ENCODE measurements around the gene CSMD2.

Gene CSMD2

DNA sequence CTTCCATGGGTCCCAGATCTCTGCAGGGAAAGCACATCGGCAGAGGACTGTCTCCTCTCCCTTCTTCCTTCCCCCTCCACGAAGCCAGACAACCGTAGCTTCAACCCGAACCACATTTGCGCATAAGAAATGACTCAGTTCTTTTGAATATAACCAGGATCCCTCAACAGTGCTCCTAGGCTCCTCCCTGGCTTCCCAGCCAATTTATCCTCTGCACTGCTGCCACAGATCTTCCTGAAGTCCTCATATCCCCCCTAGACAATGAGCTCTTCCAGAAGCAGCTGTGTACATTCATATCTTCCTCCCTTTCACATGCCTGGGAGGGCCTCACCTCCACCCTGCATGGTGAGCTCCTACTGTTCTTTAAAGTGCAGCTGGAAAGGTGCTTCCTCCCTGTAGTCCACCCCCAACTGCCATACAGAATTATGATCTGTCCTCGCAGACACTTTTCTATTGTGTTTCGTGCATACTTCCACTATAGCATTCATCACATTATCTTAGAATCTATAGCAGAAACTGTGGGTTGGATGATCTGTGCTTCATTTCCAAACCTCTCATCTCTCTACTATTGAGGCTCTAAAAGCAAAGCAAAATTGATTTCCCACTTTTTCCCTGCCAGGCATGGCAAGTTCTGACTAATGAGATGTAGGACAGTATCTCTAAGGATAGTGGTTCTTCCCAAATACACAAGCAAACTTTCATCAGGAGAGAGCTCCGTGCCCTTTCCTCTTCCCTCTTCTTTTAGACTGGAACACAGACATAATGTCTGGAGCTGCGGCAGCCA, 480.4 kb downstream of the CSMD2 start:
- Histone ChIP-seq H3K9me3 (ENCODE audit: control insufficient read depth in 5 of 5, low read length in 5 of 5) (no peaks in the 10 kb centered on the region), H3K4me3 (ENCODE audit: low read depth in 1 of 5, low read length in 5 of 5) (no peak overlapping the region), H3K27ac (ENCODE audit: low read depth, low read length) (no peak overlapping the region), H3K27me3 (ENCODE audit: control insufficient read depth in 5 of 5, insufficient read depth in 4 of 5, low read length in 5 of 5) (peaks cover 12 to 22% (median 17%) of the 10 kb centered on the region in 5 donors), H3K4me1 (ENCODE audit: control insufficient read depth in 5 of 5, insufficient read depth in 5 of 5, low read length in 5 of 5) (no peaks in the 10 kb centered on the region), H3K36me3 (ENCODE audit: control insufficient read depth in 5 of 5, insufficient read depth in 5 of 5, low read length in 5 of 5) (no peaks in the 10 kb centered on the region), H3K9ac (ENCODE audit: low read length in 5 of 5) (no peak overlapping the region)

DNA sequence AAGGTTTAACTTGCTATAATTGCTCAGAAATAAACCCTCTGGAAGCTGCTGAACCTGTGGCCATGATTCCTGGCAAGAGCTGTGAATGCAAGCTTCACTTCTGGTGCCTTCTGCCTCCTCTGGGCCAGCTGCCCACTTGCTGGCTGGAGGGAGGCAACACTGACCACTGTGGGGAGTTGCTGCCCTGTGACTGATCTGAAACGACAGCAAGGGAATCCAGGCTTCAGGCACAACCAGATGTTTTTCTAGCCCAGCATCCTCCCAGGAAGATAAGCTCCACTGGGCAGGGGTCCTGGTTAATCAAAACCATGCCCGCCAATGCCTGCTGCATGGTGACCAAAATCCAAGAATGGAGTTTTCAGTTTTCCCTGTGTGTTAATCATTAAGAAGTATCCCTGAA, 481.1 kb downstream of the CSMD2 start:
- Histone ChIP-seq H3K9me3 (ENCODE audit: control insufficient read depth in 5 of 5, low read length in 5 of 5) (no peaks in the 10 kb centered on the region), H3K4me3 (ENCODE audit: low read depth in 1 of 5, low read length in 5 of 5) (no peak overlapping the region), H3K9ac (ENCODE audit: low read length in 5 of 5) (no peak overlapping the region), H3K27ac (ENCODE audit: low read depth, low read length) (no peak overlapping the region), H3K4me1 (ENCODE audit: control insufficient read depth in 5 of 5, insufficient read depth in 5 of 5, low read length in 5 of 5) (no peaks in the 10 kb centered on the region), H3K36me3 (ENCODE audit: control insufficient read depth in 5 of 5, insufficient read depth in 5 of 5, low read length in 5 of 5) (no peaks in the 10 kb centered on the region), H3K27me3 (ENCODE audit: control insufficient read depth in 5 of 5, insufficient read depth in 4 of 5, low read length in 5 of 5) (peaks cover 12 to 22% (median 16%) of the 10 kb centered on the region in 5 donors)

DNA sequence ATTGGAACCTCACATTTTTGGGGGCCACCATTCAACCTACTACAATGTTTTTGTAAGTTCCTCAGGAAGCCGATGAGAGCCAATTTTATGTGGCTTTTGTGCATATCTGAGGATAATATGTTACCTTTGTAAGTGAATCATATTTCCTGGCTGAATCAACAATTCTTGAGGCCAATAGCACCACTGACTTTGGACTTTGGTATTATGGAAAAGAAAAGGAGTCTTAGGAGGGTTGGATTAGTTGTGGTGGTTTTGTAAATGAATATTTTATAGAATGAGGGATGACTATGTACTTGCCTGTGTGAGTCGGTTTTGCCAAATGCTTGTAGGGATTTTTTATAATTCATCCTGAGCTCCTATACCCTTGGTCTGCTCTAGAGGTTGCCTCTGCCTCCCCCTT, 482.7 kb downstream of the CSMD2 start:
- Histone ChIP-seq H3K27ac (ENCODE audit: low read depth, low read length) (no peak overlapping the region), H3K4me3 (ENCODE audit: low read depth in 1 of 5, low read length in 5 of 5) (no peak overlapping the region), H3K27me3 (ENCODE audit: control insufficient read depth in 5 of 5, insufficient read depth in 4 of 5, low read length in 5 of 5) (peaks cover 12 to 22% (median 16%) of the 10 kb centered on the region in 5 donors), H3K9ac (ENCODE audit: low read length in 5 of 5) (no peak overlapping the region), H3K36me3 (ENCODE audit: control insufficient read depth in 5 of 5, insufficient read depth in 5 of 5, low read length in 5 of 5) (no peaks in the 10 kb centered on the region), H3K9me3 (ENCODE audit: control insufficient read depth in 5 of 5, low read length in 5 of 5) (peaks cover 0 to 4% (median 0%) of the 10 kb centered on the region in 5 donors), H3K4me1 (ENCODE audit: control insufficient read depth in 5 of 5, insufficient read depth in 5 of 5, low read length in 5 of 5) (no peaks in the 10 kb centered on the region)

DNA sequence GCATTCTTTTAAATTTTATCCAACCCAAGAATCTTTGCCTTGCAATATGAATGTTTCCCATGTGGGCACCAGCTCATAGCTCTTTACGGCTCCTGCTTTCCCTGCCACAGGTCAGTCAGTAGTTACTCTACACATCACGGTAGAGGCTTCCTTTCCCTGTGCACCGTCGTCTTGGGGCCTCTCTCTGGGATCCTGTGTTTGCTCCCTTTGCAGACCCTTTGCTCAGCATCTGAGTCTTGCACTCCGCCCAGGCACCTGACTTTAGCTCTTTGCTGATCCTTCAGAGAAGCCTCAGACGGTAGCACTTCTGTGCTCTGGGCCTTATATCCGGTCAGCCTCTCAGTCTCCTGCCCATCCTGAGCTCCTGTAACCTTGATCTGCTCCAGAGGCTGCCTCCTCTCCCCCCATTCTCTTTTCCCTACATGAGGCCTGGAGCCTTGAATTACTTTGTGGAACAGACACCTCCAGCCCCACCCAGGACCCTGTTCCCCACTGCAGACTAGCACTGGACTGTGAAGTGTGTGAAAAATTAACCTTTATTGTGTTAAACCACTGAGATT, 484.7 kb downstream of the CSMD2 start:
- no peaks in the 10 kb centered on the region for H3K4me1 ChIP-seq (ENCODE audit: control insufficient read depth in 5 of 5, insufficient read depth in 5 of 5, low read length in 5 of 5)
- no peaks in the 10 kb centered on the region for H3K36me3 ChIP-seq (ENCODE audit: control insufficient read depth in 5 of 5, insufficient read depth in 5 of 5, low read length in 5 of 5)
- peaks cover 0 to 4% (median 0%) of the 10 kb centered on the region in 5 donors for H3K9me3 ChIP-seq (ENCODE audit: control insufficient read depth in 5 of 5, low read length in 5 of 5)
- peaks cover under 1 to 11% (median 8%) of the 10 kb centered on the region in 5 donors for H3K27me3 ChIP-seq (ENCODE audit: control insufficient read depth in 5 of 5, insufficient read depth in 4 of 5, low read length in 5 of 5)
- H3K9ac ChIP-seq (ENCODE audit: low read length in 5 of 5) = no peak overlapping the region
- H3K27ac ChIP-seq (ENCODE audit: low read depth, low read length) = no peak overlapping the region
- H3K4me3 ChIP-seq (ENCODE audit: low read depth in 1 of 5, low read length in 5 of 5) = no peak overlapping the region

DNA sequence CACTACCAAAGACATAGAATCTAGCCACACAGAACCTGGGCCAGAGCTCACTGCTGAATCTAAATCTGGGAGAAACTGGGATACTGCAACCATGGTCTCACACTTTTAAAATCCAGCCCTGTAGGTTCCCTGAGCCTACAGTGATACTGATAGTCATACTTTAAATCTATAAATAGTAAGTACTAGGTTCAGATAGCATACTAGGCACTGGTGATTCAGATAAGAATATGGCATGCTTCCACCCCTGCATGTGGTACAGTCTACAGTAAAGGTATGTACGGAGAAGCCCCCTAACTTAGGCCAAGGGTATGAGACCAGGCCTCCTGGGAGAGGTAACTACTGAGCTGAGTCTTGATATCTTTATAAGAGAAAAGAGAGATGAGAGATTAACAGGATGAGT, 494.5 kb downstream of the CSMD2 start:
- Histone ChIP-seq H3K9ac (ENCODE audit: low read length in 5 of 5) (no peak overlapping the region), H3K9me3 (ENCODE audit: control insufficient read depth in 5 of 5, low read length in 5 of 5) (no peaks in the 10 kb centered on the region), H3K4me1 (ENCODE audit: control insufficient read depth in 5 of 5, insufficient read depth in 5 of 5, low read length in 5 of 5) (no peaks in the 10 kb centered on the region), H3K27me3 (ENCODE audit: control insufficient read depth in 5 of 5, insufficient read depth in 4 of 5, low read length in 5 of 5) (peaks cover 0 to 5% (median 4%) of the 10 kb centered on the region in 5 donors), H3K27ac (ENCODE audit: low read depth, low read length) (no peak overlapping the region), H3K4me3 (ENCODE audit: low read depth in 1 of 5, low read length in 5 of 5) (no peak overlapping the region), H3K36me3 (ENCODE audit: control insufficient read depth in 5 of 5, insufficient read depth in 5 of 5, low read length in 5 of 5) (no peaks in the 10 kb centered on the region)

DNA sequence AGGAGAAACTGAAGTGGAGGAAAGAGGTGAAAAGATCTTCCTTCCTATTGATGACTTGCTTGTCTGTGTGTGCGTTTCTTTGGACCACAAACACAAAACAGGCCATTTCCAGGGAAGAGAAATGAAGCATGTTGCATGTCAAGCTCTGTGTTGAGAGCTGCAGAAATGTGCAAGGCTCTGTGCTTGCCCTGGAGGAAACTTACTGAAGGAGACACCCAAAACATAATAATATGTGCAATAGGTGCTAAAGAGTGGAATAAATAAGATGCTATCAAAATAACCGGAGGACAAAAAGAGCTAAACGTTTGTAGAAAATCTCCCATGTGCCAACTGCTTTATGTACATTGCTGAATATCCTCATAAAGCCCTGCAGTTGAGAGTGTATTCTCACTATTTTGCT, 496.3 kb downstream of the CSMD2 start:
- Histone ChIP-seq H3K27ac (ENCODE audit: low read depth, low read length) (no peak overlapping the region), H3K4me3 (ENCODE audit: low read depth in 1 of 5, low read length in 5 of 5) (no peak overlapping the region), H3K4me1 (ENCODE audit: control insufficient read depth in 5 of 5, insufficient read depth in 5 of 5, low read length in 5 of 5) (no peaks in the 10 kb centered on the region), H3K9me3 (ENCODE audit: control insufficient read depth in 5 of 5, low read length in 5 of 5) (no peaks in the 10 kb centered on the region), H3K36me3 (ENCODE audit: control insufficient read depth in 5 of 5, insufficient read depth in 5 of 5, low read length in 5 of 5) (no peaks in the 10 kb centered on the region), H3K9ac (ENCODE audit: low read length in 5 of 5) (no peak overlapping the region), H3K27me3 (ENCODE audit: control insufficient read depth in 5 of 5, insufficient read depth in 4 of 5, low read length in 5 of 5) (peaks cover 0 to 5% (median 4%) of the 10 kb centered on the region in 5 donors)

DNA sequence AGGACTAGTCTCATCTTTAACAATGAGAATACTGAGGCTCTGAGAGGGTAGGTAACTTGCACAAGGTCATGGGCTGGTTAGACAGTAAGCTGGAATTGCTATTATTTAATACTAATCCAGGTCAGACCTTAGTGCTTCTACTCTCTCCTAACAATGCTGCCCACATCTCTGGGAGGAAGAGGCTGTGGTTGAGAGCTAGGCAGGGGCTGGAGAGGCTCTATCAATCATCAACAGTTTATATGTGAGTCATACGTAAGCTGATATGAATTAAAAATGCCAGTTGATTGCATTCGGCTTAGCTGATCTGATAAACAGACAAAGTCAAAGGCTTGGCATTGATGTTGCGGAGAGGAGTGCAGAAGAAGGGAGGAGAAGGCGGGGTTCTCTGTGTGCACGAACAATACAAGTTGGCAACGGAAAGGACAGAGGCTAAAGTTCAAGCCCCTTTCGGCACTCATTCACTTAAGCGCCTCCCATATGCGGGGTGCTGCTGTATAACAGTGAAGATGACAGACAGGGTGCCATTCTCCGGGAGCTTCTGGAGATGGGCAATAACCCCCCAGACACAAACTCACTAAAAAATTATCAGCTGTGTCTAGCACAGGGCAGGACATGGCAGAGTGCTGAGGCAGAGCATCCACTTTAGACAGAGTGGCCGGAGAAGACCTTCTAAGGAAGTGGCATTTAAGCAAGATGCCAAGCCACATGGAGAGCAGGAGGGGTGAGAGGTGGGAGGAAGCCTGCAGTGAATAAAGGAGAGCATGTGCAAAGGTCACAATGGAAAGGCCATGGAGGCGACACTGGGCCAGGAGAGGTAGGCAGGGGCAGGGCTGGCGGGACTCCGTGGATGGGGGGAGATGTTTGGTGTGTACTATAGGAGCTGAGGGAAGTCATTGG, 497.4 kb downstream of the CSMD2 start:
- no peaks in the 10 kb centered on the region for H3K9me3 ChIP-seq (ENCODE audit: control insufficient read depth in 5 of 5, low read length in 5 of 5)
- H3K9ac ChIP-seq (ENCODE audit: low read length in 5 of 5) = no peak overlapping the region
- H3K4me3 ChIP-seq (ENCODE audit: low read depth in 1 of 5, low read length in 5 of 5) = no peak overlapping the region
- no peak overlapping the region for H3K27ac ChIP-seq (ENCODE audit: low read depth, low read length)
- no peaks in the 10 kb centered on the region for H3K4me1 ChIP-seq (ENCODE audit: control insufficient read depth in 5 of 5, insufficient read depth in 5 of 5, low read length in 5 of 5)
- no peaks in the 10 kb centered on the region for H3K36me3 ChIP-seq (ENCODE audit: control insufficient read depth in 5 of 5, insufficient read depth in 5 of 5, low read length in 5 of 5)
- H3K27me3 ChIP-seq (ENCODE audit: control insufficient read depth in 5 of 5, insufficient read depth in 4 of 5, low read length in 5 of 5) = peaks cover 0 to 6% (median 4%) of the 10 kb centered on the region in 5 donors

DNA sequence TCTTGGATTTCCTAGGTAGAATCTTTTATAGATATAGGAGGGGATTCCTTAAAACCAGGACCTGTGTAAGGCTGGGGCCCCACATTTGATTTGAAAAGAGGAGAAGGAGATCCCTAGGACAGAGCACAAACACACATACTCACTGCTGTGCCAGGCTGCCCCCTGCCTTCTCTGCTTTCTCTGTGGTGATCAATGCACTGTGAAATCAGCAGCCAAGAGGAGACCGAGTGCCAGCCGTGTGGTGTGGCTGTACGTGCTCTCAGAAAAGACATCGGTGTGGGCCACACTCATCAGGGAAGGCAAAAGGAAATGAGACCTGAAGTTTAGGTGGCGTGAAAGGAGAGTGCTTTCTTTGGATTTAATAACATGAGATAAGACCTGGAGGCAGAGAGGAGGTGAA, 498.4 kb downstream of the CSMD2 start:
- peaks cover 0 to 10% (median 5%) of the 10 kb centered on the region in 5 donors for H3K27me3 ChIP-seq (ENCODE audit: control insufficient read depth in 5 of 5, insufficient read depth in 4 of 5, low read length in 5 of 5)
- no peaks in the 10 kb centered on the region for H3K4me1 ChIP-seq (ENCODE audit: control insufficient read depth in 5 of 5, insufficient read depth in 5 of 5, low read length in 5 of 5)
- no peak overlapping the region for H3K4me3 ChIP-seq (ENCODE audit: low read depth in 1 of 5, low read length in 5 of 5)
- H3K9ac ChIP-seq (ENCODE audit: low read length in 5 of 5) = no peak overlapping the region
- H3K9me3 ChIP-seq (ENCODE audit: control insufficient read depth in 5 of 5, low read length in 5 of 5) = no peaks in the 10 kb centered on the region
- H3K27ac ChIP-seq (ENCODE audit: low read depth, low read length) = no peak overlapping the region
- H3K36me3 ChIP-seq (ENCODE audit: control insufficient read depth in 5 of 5, insufficient read depth in 5 of 5, low read length in 5 of 5) = no peaks in the 10 kb centered on the region

DNA sequence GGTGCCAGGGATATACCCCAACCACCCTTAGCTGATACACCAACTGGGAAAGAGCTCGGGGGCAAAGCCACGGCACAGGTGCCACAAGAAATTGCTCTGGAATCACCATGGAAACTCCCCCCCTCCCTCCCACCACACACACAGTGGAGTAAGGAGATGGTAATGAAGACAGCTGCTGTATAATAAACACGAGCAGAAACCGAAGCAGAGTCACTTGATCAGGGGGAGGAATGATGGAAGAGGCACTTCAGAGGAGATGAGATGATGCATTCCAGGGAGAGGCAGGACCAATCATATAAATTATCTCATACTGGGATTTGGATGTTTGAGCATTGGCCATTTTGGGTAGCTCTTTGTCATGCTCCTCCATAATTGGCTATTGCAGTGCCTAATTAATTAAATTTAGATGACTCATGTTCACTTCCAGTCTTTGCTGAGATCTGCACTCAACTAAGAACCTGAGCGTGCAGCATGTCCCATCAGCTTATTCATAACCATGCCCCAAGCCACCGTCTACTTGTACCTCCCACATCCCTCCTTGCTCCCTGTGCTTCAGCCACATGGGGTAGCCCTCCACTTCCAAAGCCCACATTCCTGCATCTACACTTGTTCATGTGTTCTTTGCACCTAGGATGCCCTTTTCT, 503.1 kb downstream of the CSMD2 start:
- Histone ChIP-seq H3K4me1 (ENCODE audit: control insufficient read depth in 5 of 5, insufficient read depth in 5 of 5, low read length in 5 of 5) (no peaks in the 10 kb centered on the region), H3K9me3 (ENCODE audit: control insufficient read depth in 5 of 5, low read length in 5 of 5) (no peaks in the 10 kb centered on the region), H3K27me3 (ENCODE audit: control insufficient read depth in 5 of 5, insufficient read depth in 4 of 5, low read length in 5 of 5) (peaks cover 0 to 10% (median 2%) of the 10 kb centered on the region in 5 donors), H3K36me3 (ENCODE audit: control insufficient read depth in 5 of 5, insufficient read depth in 5 of 5, low read length in 5 of 5) (no peaks in the 10 kb centered on the region), H3K9ac (ENCODE audit: low read length in 5 of 5) (no peak overlapping the region), H3K4me3 (ENCODE audit: low read depth in 1 of 5, low read length in 5 of 5) (no peak overlapping the region), H3K27ac (ENCODE audit: low read depth, low read length) (no peak overlapping the region)

Measured in subcutaneous abdominal adipose tissue (tissue), 5 donors.